DLD1 (cell line): ENCODE data around the gene TRAF6.
"Not testable (repeated sequence)": the region's sequence is repeated elsewhere in the genome, so short reads cannot be mapped to it uniquely, and the experiment has no call there.

Experiments used
- in situ Hi-C: cut with HindIII; loops from 2 replicates; pipeline ENCODE4 v1.10.0; 2017; ENCODE audit warnings: low sequenced_read_pairs

Gene TRAF6

GRCh38 chr11:36509694-36510593 lies at the start of gene TRAF6:
Gene TRAF6, minus strand, starts transcription at chr11:36510272. Its CDS starts 8,757 bp downstream, at chr11:36501515.
- in situ Hi-C loops, result no loop called here

GRCh38 chr11:36558571-36559413 lies 48.7 kb upstream of the TRAF6 start:
- in situ Hi-C loops, result no loop called here

- in situ Hi-C loops, result no loop called here
These were observed 47.9 kb upstream of the TRAF6 start for GRCh38 chr11:36557991-36558390.

- in situ Hi-C loops, result not testable (repeated sequence)
These were observed 47.3 kb upstream of the TRAF6 start for GRCh38 chr11:36557390-36557789.

- in situ Hi-C loops, result no loop called here
These were observed 40.5 kb upstream of the TRAF6 start for GRCh38 chr11:36550385-36551115.

GRCh38 chr11:36540998-36541397 lies 30.9 kb upstream of the TRAF6 start:
- in situ Hi-C loops, result no loop called here

DNA sequence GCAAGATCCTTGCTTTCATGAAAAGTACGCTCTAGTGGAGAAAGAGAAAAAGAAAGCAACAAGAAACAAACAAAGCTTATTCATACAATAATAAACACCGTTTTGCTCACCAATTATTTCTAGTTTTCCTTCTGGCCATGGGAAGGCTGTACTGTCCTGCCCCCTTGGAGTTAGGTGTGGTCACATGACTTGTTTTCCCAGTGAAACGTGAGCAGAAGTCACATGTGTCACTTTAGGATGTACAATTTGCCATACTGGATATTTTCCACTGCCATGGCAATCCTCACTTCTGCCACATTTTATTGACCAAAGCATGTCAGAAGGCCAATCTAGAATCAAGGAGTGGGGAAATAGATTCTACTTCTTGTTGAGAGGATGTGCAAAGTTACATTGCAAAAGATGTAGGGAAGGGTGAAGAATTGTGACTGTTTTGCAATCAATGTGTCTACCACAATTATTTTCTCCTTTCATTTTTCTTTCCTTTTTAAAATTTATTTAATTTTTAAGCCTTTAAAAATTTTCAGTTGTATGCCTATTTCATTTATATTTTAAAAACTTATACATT lies 24.3 kb upstream of the TRAF6 start:
- in situ Hi-C loops, result no loop called here

DNA sequence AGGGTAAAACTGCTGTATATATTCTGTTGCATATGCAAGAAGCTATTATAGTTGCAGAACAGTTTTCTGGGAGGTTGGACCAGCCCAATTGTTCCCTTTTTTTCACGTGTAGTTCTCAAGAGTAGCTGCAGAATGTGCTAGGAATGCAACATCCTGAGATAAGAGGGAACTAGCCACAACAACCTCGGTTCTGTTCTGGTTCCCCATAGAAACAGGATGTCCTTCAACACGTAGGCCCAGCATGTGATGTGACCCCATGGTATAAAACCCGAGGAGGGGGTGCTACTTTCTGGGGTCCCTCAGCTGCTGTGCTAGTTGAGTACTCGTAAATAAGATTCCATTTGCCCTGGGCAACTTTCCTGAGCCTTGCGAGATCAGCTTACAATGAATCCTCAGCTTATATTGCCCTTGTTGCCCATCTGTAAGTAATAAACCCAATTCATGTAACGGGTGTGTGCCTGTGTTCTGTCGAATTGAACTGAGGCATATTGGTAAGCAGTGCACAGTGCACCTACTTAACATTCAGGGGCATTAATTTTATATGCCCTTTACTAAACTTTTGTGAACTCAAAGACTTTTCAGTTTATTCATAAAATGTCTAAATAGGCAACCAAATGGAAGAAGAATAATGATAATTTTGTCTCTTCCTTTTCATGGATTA lies 23.0 kb upstream of the TRAF6 start:
- in situ Hi-C loops, result no loop called here

- in situ Hi-C loops, result no loop called here
These were observed 20.8 kb upstream of the TRAF6 start for GRCh38 chr11:36530840-36531239.

DNA sequence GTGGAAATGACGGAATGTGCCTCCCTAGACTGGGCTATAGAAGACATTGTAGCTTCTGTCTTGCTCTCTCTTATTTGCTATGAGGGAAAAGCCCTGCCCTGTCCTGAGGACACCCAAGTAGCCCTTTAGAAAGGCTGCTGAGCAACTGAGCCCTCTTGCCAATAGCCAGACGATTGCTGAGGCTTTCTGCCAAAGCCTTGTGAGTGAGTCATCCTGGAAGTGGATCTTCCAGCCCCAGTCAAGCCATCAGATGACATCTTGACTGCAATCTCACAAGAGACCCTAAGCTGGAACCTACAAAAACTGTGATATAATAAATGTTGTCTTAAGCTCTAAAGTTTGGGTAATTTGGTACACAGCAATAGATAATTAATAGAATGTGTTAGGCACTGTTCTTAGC lies 3.9 kb upstream of the TRAF6 start:
- in situ Hi-C loops, result no loop called here

- in situ Hi-C loops, result no loop called here
These were observed 1.9 kb upstream of the TRAF6 start for GRCh38 chr11:36512016-36512415.

- in situ Hi-C loops, result not testable (repeated sequence)
These were observed 990 bp upstream of the TRAF6 start for GRCh38 chr11:36511062-36511461.

- in situ Hi-C loops, result no loop called here
These were observed 496 bp upstream of the TRAF6 start for GRCh38 chr11:36510594-36510942.

DNA sequence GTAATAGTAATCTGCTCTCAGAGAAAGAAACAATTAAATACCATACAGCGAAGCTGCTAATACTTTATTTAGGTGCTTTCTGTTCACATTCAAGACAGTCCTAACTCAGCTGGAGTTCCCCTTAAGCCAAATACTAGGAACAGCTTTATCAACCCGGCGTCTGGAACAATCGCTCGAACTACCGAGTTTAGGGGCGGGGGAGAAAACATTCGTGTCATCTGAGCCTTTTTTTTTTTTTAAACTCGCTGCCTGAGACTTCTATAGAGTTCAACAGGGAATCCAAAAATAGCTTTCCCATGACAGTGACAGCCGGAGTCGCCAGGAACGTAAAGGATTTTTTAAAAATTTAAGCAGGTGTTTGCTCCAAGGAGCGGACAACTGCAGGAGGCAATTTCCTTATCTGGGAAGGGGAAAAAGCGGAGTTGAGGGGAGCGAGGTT lies 852 bp downstream of the TRAF6 start:
- in situ Hi-C loops, result no loop called here

GRCh38 chr11:36508743-36509142 lies 1.3 kb downstream of the TRAF6 start:
- in situ Hi-C loops, result no loop called here

DNA sequence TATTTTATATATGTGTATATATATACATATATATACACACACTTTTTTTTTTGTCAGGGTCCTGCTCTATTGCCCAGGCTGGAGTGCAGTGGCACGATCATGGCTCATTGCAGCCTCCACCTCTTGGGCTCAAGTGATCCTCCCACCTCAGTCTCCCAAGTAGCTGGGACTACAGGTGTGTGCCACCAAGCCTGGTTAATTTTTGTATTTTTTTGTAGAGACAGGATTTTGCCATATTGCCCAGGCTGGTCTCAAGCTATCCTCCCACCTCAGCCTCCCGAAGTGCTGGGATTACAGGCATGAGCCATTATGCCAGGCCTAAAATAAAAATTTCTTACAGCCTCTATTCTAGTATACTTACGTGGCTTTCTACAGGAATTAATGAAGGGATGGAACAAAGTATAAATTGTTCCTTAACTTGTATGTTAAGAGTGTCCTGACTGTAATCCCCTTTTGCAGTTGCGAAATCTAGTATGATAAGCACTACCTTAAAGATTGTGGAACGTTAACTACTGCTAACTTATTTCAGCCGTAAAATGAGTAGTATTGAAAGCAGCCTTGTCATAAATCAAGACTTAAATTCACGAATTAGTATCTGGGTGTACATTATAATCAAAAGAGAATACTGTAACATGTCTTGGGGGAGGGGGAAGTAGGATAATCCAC lies 2.1 kb downstream of the TRAF6 start:
- in situ Hi-C loops, result no loop called here

DNA sequence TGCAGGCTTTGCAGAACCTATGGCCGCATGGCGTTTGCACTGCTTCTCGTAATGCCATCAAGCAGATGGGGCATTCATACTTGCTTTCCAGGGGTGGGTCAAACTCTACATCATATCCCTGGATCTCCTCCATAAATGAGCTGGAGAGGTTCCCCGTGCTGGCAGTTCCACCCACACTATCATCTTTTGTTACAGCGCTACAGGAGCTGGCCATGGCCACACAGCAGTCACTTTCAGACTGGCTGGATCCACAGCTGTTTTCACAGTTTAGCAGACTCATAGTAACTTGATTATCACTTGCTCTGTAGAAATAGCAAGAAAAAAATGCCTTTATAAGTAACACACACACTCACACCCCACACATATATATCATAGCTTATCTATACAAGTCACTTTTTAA lies 8.8 kb downstream of the TRAF6 start:
- in situ Hi-C loops, result no loop called here

GRCh38 chr11:36500315-36500721 lies 9.8 kb downstream of the TRAF6 start:
- in situ Hi-C loops, result no loop called here

- in situ Hi-C loops, result no loop called here
These were observed 10.8 kb downstream of the TRAF6 start for GRCh38 chr11:36499315-36499714.

DNA sequence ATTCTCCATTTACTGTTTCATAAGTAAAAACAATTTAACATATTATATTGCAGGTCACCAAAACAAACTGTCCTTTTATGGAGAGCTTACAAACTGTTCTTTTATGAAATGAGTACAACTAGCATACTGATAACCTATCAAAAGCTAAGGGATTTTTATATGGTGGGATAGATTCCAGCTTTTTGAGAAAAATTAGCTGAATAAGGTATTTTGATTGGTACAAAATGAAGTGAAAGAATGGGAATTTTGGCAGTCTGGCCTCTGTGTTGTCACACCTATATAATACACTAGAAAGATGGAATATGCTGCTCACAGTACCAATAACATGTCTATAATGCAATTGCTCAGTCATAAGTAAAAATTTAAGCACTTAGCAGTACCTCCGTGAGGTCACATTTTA lies 11.4 kb downstream of the TRAF6 start:
- in situ Hi-C loops, result no loop called here
